ENCODE results near the gene ADCY9.

DNA sequence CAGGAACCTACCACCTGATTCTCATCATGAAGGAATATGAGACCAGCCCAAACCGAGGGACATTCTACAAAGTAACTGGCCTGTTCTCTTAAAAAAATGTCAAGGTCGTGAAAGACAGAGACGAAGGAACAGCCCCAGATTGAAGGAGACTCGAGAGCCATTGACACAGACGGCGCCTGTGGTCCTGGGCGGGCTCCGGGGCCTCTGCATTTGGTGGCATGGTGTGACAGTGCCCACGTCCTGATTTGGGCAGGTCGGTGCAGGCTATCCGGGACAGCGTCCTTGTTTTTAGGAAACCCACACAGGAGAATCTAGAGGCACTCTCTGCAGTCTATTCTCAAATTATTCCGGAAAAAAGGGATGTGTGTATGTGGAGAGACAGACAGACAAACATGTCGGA lies 64.1 kb downstream of the ADCY9 start:
- TF ChIP-seq EZH2 (IDR thresholded peaks at IDR 0.05; ENCODE audit: insufficient read depth, poor library complexity, severe bottlenecking), result no peak
- no peak for TF ChIP-seq EZH2phosphoT487 (IDR thresholded peaks at IDR 0.05; ENCODE audit: insufficient read depth, low read depth)
